Ovary (tissue), 9 donors: ENCODE results near the gene SLC25A4. TPM values are rescaled to one million over a fixed set of nuclear protein-coding genes. Genes with fewer than 3 reads are reported as not detected.

Experiments used
- DNase-seq, 5 donors: peaks; one replicate each; pipeline ENCODE4 v3.0.0-alpha.2; 2019 to 2020
- H3K27ac ChIP-seq, 2 donors: fragments of 200-600 bp; one replicate each; pipeline versions ENCODE4 v1.5.1 to v1.8.0; 2019 to 2022
- H3K27me3 ChIP-seq: fragments of 200-600 bp; one replicate; pipeline ENCODE4 v1.8.0; 2022
- H3K36me3 ChIP-seq: fragments of 200-600 bp; sonication (generic); one replicate; pipeline ENCODE4 v1.5.1; 2019
- H3K4me1 ChIP-seq: one replicate; pipeline ENCODE4 v1.8.1; 2013; ENCODE audit warnings: mild to moderate bottlenecking, moderate library complexity; ENCODE audit not compliant: insufficient read depth
- H3K4me3 ChIP-seq: fragments of 200-600 bp; sonication (generic); one replicate; pipeline ENCODE4 v1.5.1; 2017
- H3K9me3 ChIP-seq, 2 donors: fragments of 200-600 bp in 1 of 2; sonication (generic) in 1 of 2; one replicate each; pipeline versions ENCODE4 v1.5.1 to v1.8.1; 2013 to 2019; ENCODE audit warnings: mild to moderate bottlenecking in 1 of 2, moderate library complexity in 1 of 2
- EP300 ChIP-seq: sonication (generic); formaldehyde crosslinking; IDR thresholded peaks from one replicate; pipeline ENCODE4 v1.6.1; 2017; ENCODE audit warnings: antibody characterized with exemption
- POLR2A ChIP-seq: fragments of 450-650 bp; IDR thresholded peaks from one replicate; pipeline ENCODE4 v1.6.1; 2017; ENCODE audit warnings: antibody characterized with exemption, mild to moderate bottlenecking, moderate library complexity
- WGBS, 3 donors: extraction: QIAGEN DNeasy Blood & Tissue Kit in 1 of 3; methylation state at CpG; one replicate each; pipeline versions ENCODE4 v1.1.5 to v1.1.7; 2013 to 2017; 5-methylcytosine and 5-hydroxymethylcytosine counted together
- intact Hi-C, 4 donors: fragments of 100-400 bp; cut with DNase I; formaldehyde crosslinking; loops; one replicate each; pipeline versions ENCODE4 v1.11.0 to v1.15.1; 2022 to 2023
- polyA plus RNA-seq, 2 donors: library from polyadenylated mRNA; stranded (reverse); fragments of 200-250 nt in 1 of 2; fragments of 350-450 nt in 1 of 2; fragmentation: Illumina TruSeq in 1 of 2; extraction: RNeasy Lipid Tissue Mini Kit (QIAGEN cat#74804) in 1 of 2; gene quantifications; one replicate each; pipeline ENCODE4 v1.2.3, GENCODE V29; 2013 to 2014
- total RNA-seq, 7 donors: library from RNA; depleted of rRNA in 2 of 7; stranded (reverse); fragments of >200 nt in 2 of 7; fragmentation: NEBNext Ultra II Directional in 3 of 7; extraction: Animal tissue kit (Norgen Biotek cat#: 25700) in 3 of 7; gene quantifications; one replicate each; pipeline versions ENCODE4 v1.1.0 to v1.2.4, GENCODE V29; 2016 to 2023
- TF ChIP-seq, protein P1 (sequence below), 3 donors: fragments of 450-650 bp in 2 of 3; fragments of 200-600 bp in 1 of 3; IDR thresholded peaks; one replicate each; pipeline versions ENCODE4 v1.5.1 to v1.8.0; 2016 to 2022; ENCODE audit warnings: antibody characterized with exemption in 3 of 3, mild to moderate bottlenecking in 1 of 3
- donor health status: DM: no; HTN: no; CAD: no; lungs with moderate emphysema.
- donor health status: DM: no; HTN: no; CAD: no.
- donor health status: Bipolar disorder and iron deficiency.
- donor health status: DM: yes; HTN: yes; CAD: no.
- donor health status: DM: no; HTN: no; CAD: no.
- donor health status: DM: yes; HTN: yes; CAD: no.

SLC25A4 gene
- total and polyA plus RNA-seq, 9 donors, result 18.8 to 35.6 (median 23.2) TPM

DNA sequence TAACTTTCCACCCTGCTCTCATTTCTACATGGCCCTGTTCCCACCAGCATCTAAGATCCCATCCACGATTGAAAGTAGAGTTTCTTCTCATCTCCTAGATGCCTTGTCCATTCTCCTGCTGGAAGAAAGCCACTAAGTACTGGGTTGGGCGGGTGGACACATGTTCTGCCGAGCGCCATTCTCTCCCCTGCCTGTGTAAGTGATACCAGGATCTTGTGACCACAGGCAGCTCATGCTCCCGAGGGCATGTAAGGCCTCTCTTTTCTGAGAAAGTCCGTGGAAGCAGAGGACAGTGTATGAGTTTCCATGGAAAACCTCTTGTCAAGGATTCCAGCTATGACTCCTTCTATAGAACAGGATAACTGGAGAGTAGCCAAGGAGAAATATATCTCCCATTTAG lies 3.3 kb upstream of the SLC25A4 start:
- H3K4me1 ChIP-seq, result peaks cover 5% of the 10 kb centered on the region
- no peak for DNase-seq
- no peak overlapping the region for H3K27ac ChIP-seq
- 81 to 91% (median 88%) methylated on average over 6 of the region's 6 CpGs for WGBS, 3 donors
- intact Hi-C loops, result loop anchor here in 1 of 4 donors (10.0 kb wide), 1 partner anchor 55 kb away; no protein-coding TSS in a partner anchor
- no peaks in the 10 kb centered on the region for H3K36me3 ChIP-seq
- no peak for TF ChIP-seq POLR2A
- no peak for TF ChIP-seq EP300
- TF ChIP-seq, protein P1, sequence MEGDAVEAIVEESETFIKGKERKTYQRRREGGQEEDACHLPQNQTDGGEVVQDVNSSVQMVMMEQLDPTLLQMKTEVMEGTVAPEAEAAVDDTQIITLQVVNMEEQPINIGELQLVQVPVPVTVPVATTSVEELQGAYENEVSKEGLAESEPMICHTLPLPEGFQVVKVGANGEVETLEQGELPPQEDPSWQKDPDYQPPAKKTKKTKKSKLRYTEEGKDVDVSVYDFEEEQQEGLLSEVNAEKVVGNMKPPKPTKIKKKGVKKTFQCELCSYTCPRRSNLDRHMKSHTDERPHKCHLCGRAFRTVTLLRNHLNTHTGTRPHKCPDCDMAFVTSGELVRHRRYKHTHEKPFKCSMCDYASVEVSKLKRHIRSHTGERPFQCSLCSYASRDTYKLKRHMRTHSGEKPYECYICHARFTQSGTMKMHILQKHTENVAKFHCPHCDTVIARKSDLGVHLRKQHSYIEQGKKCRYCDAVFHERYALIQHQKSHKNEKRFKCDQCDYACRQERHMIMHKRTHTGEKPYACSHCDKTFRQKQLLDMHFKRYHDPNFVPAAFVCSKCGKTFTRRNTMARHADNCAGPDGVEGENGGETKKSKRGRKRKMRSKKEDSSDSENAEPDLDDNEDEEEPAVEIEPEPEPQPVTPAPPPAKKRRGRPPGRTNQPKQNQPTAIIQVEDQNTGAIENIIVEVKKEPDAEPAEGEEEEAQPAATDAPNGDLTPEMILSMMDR (IDR thresholded peaks at IDR 0.05), result no peak
- no peaks in the 10 kb centered on the region for H3K27me3 ChIP-seq
- no peaks in the 10 kb centered on the region for H3K9me3 ChIP-seq
- no peak overlapping the region for H3K4me3 ChIP-seq

DNA sequence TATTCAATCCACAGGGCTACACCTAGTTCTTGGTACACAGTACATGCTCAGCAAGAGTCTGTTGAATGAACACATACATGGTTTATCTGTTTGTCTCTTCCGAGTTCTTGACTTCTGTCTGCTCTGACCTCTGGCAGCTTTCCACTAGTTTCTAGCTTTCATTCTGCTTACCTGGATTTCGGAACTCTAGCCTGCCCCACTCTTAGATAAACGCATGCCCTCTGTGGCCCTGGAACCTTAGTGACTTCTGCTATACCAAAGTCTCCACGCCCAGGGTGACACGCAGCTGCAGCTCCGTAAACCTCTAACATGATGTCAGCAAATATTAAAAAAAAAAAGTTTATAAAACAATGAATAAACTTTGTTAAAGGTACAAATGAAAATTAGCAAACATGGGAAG lies 1.3 kb upstream of the SLC25A4 start:
- no peak overlapping the region for H3K27ac ChIP-seq
- no peak overlapping the region for H3K4me3 ChIP-seq
- no peaks in the 10 kb centered on the region for H3K36me3 ChIP-seq
- intact Hi-C loops, result loop anchor here in 1 of 4 donors (10.0 kb wide), 1 partner anchor 53 kb away; no protein-coding TSS in a partner anchor
- peaks cover 5% of the 10 kb centered on the region for H3K4me1 ChIP-seq
- TF ChIP-seq, protein P1 (IDR thresholded peaks at IDR 0.05), result no peak
- TF ChIP-seq POLR2A (no peak), EP300 (no peak)
- 89 to 94% (median 89%) methylated on average over 6 of the region's 6 CpGs for WGBS, 3 donors
- no peak for DNase-seq
- H3K9me3 ChIP-seq, result no peaks in the 10 kb centered on the region
- H3K27me3 ChIP-seq, result no peaks in the 10 kb centered on the region

DNA sequence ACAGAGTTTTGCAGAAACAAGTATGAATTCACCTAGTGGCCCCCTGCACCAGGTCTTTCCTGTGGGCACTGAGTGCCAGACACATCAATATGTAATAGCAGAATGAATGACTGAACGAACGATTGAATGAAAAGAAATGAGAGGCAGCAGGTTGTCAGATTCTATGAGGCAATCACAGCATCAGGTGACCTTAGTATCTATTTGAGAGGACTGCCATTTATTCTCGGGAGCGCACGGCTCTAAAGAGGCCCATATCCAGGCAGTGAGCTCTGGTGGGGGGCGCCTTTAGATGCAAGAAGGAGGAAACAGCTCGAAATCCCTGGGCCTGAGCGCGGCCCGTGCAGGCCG lies 528 bp upstream of the SLC25A4 start:
- DNase-seq, result no peak
- Histone ChIP-seq H3K27ac (peak overlapping the region in 1 of 2 donors; percentile 25), H3K36me3 (no peaks in the 10 kb centered on the region), H3K27me3 (no peaks in the 10 kb centered on the region), H3K4me3 (peak overlapping the region; percentile 76), H3K4me1 (peaks cover 5% of the 10 kb centered on the region), H3K9me3 (no peaks in the 10 kb centered on the region)
- TF ChIP-seq EP300 (no peak), POLR2A (no peak)
- TF ChIP-seq, protein P1 (IDR thresholded peaks at IDR 0.05), result no peak
- intact Hi-C loops, result loop anchor here in 1 of 4 donors (10.0 kb wide), 1 partner anchor 52 kb away; no protein-coding TSS in a partner anchor
- 7 to 11% (median 10%) methylated on average over 11 of the region's 11 CpGs for WGBS, 3 donors

DNA sequence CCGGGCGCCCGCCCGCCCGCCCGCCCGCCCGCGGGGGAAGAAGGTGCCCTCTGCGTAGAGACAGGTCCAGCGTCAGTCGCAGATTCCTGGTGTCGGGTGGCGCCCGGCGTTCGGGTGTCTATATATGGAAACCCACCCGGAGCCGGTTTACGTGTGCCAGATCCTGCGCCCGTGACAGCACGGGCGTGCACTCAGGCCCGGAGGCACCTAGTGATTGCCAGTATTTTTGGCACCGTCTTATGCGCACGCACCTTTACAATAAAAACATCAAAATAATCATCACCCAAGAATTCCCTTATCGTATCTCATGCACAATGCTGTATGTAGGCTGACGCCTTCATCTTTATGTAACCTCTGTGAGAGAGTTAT lies 519 bp downstream of the SLC25A4 start:
- Histone ChIP-seq H3K4me1 (peaks cover 4% of the 10 kb centered on the region), H3K27ac (peak overlapping the region in 1 of 2 donors; percentile 36), H3K4me3 (peak overlapping the region; percentile 76), H3K36me3 (no peaks in the 10 kb centered on the region), H3K9me3 (no peaks in the 10 kb centered on the region), H3K27me3 (no peaks in the 10 kb centered on the region)
- WGBS, 3 donors, result 0 to 2% (median 1%) methylated on average over 23 to 30 of the region's 30 CpGs
- no peak for TF ChIP-seq EP300
- TF ChIP-seq POLR2A, result no peak
- TF ChIP-seq, protein P1 (IDR thresholded peaks at IDR 0.05), result no peak
- intact Hi-C loops, result loop anchor here in 1 of 4 donors (10.0 kb wide), 1 partner anchor 51 kb away; no protein-coding TSS in a partner anchor
- DNase-seq, result peak in 3 of 5 donors; percentile 44 to 63 (median 55)
